ENCODE results near the gene MBTPS1.

Gene MBTPS1

GRCh38 chr16:84074721-84075120 is 42.0 kb downstream of the MBTPS1 start:
- no peak for DNase-seq (ENCODE audit: low read depth)

GRCh38 chr16:84072014-84072413 is 44.7 kb downstream of the MBTPS1 start:
- DNase-seq (ENCODE audit: low read depth): no peak

GRCh38 chr16:84071121-84071520 is 45.6 kb downstream of the MBTPS1 start:
- DNase-seq (ENCODE audit: low read depth): no peak

GRCh38 chr16:84069540-84069939 is 47.2 kb downstream of the MBTPS1 start:
- no peak for DNase-seq (ENCODE audit: low read depth)

- DNase-seq (ENCODE audit: low read depth): no peak
These were observed 47.8 kb downstream of the MBTPS1 start for GRCh38 chr16:84068783-84069462.

- no peak for DNase-seq (ENCODE audit: low read depth)
These were observed 48.7 kb downstream of the MBTPS1 start for GRCh38 chr16:84068041-84068440.

- no peak for DNase-seq (ENCODE audit: low read depth)
These were observed 49.1 kb downstream of the MBTPS1 start for GRCh38 chr16:84067640-84068039.

GRCh38 chr16:84065536-84066132 is 51.1 kb downstream of the MBTPS1 start:
- DNase-seq (ENCODE audit: low read depth): no peak

- no peak for DNase-seq (ENCODE audit: low read depth)
These were observed 52.8 kb downstream of the MBTPS1 start for GRCh38 chr16:84063980-84064379.

- no peak for DNase-seq (ENCODE audit: low read depth)
These were observed 53.8 kb downstream of the MBTPS1 start for GRCh38 chr16:84062734-84063640.

GRCh38 chr16:84061236-84061819 is 55.4 kb downstream of the MBTPS1 start:
- no peak for DNase-seq (ENCODE audit: low read depth)

- no peak for DNase-seq (ENCODE audit: low read depth)
These were observed 56.5 kb downstream of the MBTPS1 start for GRCh38 chr16:84059946-84060901.

GRCh38 chr16:84059111-84059510 is 57.6 kb downstream of the MBTPS1 start:
- DNase-seq (ENCODE audit: low read depth): no peak

- no peak for DNase-seq (ENCODE audit: low read depth)
These were observed 58.1 kb downstream of the MBTPS1 start for GRCh38 chr16:84058664-84059063.

GRCh38 chr16:84058211-84058610 is 58.5 kb downstream of the MBTPS1 start:
- no peak for DNase-seq (ENCODE audit: low read depth)

- no peak for DNase-seq (ENCODE audit: low read depth)
These were observed 59.8 kb downstream of the MBTPS1 start for GRCh38 chr16:84056933-84057332.

GRCh38 chr16:84055801-84056634 is 60.7 kb downstream of the MBTPS1 start:
- DNase-seq (ENCODE audit: low read depth): no peak

GRCh38 chr16:84055366-84055765 is 61.4 kb downstream of the MBTPS1 start:
- no peak for DNase-seq (ENCODE audit: low read depth)

- DNase-seq (ENCODE audit: low read depth): no peak
These were observed 61.8 kb downstream of the MBTPS1 start for GRCh38 chr16:84054916-84055315.

- DNase-seq (ENCODE audit: low read depth): no peak
These were observed 62.5 kb downstream of the MBTPS1 start for GRCh38 chr16:84054271-84054670.
